ENCODE measurements around the gene DPP10.

DPP10 gene

GRCh38 chr2:115162494-115163293 is 720.3 kb downstream of the DPP10 start:
- no peak for DNase-seq

GRCh38 chr2:115163572-115163971 is 721.1 kb downstream of the DPP10 start:
- DNase-seq = no peak

DNA sequence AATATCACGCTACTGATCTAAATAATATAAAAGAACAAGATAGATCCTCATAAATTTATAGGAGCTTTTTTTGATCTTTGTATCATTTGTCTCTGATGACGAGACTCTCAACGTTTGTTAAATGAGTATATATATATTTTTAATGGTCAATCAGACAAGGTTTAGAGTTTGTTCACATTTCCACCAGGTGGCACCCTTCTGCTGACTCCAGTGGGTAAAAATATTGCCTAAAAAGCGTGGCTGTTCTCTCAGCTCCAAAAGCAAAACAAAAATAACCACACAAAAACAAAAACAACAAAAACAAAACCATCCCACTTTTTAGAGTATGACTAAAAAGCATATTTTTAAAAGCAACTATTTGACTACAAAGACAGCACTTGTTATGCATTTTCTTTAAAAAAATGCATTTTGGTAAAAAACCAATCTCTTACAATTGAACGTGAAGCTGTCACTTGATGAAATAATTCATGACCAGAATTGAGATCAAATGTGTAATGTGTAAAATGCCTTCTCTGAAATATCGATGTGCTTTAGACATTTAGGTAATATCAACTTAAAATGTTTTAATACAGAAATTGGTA is 723.2 kb downstream of the DPP10 start:
- DNase-seq = no peak

DNA sequence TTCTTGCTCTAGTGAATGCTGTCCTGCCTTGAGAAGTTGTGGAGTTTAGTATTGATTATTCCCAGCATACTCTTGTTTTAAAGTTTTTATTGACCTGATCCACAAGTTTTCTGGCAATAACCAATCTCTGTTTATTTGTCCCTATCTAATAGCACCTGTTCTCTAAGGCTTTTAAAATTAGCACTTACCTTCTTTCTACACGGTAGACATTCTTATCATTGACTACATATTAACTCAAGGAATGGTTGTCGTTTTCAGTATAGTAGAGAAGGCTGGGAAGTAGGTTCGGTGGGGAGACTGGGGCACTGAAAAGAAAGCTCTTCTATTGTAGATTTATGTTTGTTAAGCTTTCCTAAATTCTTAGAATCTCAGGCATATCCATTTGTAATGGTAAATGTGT is 726.0 kb downstream of the DPP10 start:
- DNase-seq = no peak

DNA sequence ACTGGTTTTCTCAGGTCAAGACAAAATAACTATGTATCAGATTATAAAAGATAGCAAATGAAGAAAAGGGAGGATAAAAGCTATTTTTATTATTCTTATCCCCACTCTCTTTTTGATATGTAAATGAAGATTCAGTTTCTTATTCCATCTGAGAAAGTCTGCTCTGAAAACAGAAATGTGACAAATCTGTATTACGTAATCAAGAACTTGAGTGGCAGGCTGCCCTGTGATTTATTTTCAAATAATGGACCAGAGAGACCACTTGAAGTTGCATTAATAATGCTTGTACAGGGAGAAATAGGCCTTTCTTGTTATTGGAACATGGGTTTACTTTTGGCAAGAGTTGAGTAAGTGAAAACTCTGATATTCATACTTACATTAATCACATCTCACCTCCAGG is 727.4 kb downstream of the DPP10 start:
- no peak for DNase-seq

- DNase-seq = no peak
Observed at GRCh38 chr2:115171751-115172150, 729.3 kb downstream of the DPP10 start.

GRCh38 chr2:115174651-115175050 is 732.2 kb downstream of the DPP10 start:
- DNase-seq = no peak

- no peak for DNase-seq
Observed at GRCh38 chr2:115183144-115183543, 740.7 kb downstream of the DPP10 start.

DNA sequence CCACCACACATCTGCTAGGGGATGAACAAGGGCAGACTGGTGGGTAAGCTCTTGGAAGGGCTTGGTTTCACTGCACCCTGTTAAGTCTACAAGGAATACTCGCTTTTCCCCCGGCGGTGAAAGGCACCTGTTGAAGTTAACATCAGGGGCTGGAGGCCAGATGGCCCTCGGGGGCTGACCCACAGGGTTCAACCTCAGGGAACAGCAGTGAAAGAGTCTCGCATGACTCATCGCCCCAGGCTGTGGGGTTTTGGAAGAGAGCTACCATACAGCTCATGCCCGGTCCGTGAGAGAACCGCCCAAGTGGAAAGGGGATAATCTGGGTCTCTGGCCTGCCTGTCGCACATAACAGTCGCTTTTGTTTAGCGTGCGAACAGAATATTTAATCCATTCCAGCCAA is 748.0 kb downstream of the DPP10 start:
- no peak for DNase-seq

DNA sequence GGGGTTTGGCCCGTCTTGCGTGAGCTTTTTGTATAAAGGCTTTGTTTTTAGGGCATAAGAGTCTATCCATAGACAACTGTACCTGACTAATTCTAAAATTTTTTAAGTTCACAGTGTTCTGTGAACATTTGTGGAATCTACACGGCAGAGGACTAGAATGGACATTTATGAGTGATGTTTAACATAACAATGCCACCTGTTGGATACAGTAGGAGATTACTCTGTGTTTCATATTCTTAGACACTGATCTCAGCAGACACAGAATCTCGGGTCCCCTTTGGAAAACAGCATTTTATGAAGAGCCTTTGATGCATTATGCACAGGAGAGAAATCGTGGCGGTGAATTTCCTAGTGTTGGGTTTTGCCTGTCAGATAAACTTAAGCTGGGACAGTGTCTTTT is 752.2 kb downstream of the DPP10 start:
- no peak for DNase-seq

DNA sequence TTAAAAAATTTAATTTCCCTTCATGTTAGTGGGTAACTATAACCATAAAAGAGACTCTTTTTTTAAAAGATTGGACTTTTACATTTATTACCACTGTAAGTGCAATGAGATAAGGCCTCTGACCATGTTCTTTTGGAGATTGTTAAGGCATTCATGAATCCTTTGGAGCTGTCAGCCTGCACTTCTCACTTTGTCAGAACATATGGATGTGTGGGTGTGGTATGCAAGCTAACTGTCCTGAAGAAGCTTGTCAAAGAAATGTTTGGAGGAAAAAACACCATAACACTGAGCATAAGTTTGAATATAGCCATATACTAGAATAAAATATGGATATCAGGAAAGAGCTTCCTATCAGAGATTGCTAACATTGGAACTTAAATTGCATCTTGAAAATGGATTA is 754.1 kb downstream of the DPP10 start:
- no peak for DNase-seq

GRCh38 chr2:115199966-115200365 is 757.5 kb downstream of the DPP10 start:
- no peak for DNase-seq

- DNase-seq = no peak
Observed at GRCh38 chr2:115201386-115201785, 758.9 kb downstream of the DPP10 start.

- no peak for DNase-seq
Observed at GRCh38 chr2:115208493-115209164, 766.2 kb downstream of the DPP10 start.

- DNase-seq = no peak
Observed at GRCh38 chr2:115214050-115214449, 771.6 kb downstream of the DPP10 start.

DNA sequence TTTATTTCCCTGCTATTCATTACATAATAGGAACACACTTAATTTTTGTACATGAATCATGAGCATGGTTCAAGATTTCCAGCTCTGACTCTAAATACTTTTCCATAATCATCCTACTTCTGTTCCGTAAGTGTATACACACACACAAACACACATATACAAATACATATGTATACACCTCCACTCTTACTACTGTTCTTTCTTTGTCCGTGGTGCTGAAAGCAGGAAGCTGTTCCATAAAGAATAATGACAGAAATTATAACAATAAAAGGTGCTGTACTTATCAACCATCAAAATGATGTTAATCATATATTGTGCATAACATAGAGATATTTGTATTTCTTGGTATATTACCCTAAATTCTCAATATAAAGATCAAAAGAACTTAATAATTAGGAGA is 776.9 kb downstream of the DPP10 start:
- no peak for DNase-seq

DNA sequence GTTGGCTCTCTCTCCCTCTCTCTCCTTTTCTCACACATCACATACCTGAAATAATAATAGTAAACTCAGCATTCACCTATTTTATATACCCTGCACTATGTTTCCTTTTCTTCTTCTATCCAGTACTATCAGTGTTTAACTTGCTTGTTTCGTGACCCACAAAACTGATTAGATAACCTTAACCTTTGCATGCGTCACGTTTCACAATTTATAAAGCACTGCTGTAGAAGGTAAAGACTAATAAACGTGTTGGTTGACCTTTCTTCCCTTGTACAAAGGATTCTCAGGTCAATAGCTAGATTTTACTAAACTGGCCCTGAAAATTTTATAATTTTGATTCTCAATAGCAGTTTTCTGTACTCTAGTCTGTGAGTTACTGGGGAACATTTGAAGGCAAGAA is 791.7 kb downstream of the DPP10 start:
- DNase-seq = no peak

DNA sequence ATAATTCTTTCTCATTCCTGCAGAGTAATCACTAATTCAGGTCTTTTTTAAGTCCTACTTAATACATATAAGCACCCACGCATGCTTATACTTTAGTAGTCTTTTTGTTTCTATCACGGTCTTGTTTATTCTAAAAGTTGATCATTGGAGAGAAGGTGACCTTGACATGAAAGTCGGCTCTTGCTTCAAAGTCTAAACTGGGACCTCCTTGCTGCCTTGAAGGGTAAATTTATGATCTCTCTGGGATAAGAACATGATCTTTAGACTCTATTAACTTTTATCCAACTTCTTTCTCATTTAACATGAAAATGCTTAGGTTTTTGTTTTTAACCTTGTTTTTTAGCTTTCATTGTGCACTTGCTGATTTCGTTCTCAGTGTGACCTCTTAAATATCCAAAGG is 792.3 kb downstream of the DPP10 start:
- DNase-seq = no peak

DNA sequence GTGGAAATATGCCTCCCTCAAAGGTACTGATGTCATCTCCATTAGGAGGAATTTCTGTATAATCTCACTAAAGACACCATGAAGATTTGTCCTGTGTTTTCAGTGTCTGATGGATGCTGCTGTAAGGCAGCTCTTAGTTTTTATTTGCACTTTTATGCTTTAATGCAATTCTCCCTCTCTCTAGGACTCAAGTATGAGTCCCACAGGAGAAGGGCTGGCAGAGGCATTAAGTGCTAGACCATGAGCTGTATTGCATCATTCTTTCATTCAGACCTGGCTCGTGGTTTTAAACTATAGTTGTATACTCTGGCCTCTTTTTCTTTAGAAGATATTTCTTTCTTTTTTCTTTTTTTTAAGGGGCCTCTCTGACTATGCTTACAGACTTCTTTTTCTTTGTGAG is 805.6 kb downstream of the DPP10 start:
- DNase-seq = no peak

DNA sequence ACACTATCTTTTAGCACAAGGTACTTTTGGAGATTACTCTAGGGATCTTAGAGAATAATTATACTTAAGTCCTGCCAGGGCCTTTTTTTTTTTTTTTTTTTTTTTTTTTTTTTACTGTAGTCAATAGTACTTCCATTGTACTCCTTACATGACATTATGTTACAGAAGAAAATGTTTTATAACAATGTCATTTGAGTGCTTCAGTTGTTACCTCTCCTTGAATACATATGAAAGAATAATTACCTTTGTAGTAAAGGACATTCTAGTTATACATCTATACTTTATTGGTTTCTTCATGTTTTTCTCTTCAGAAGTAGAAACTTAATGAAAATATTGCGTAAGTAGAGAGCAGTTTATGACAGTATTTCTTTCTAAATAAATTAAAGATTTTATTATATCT is 834.9 kb downstream of the DPP10 start:
- DNase-seq = no peak

DNA sequence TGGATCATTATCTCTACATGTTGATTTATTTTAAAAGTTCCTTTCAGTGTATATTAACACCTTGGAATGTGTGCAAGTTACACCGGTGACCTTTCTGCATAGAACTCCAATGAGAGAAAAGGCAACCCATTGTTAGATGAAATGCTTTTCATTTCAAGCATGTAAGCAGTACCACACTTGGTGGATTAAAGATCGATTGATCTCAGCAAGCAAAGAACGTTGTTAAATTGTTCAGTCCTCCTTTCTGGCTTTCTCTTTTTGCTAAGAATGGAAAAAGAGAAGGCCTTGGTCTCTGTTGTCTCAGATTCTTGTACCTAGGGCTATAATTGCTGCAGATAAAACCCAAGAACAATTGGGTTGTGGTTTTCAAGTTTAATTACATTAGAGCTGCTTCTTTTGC is 843.0 kb downstream of the DPP10 start:
- no peak for DNase-seq

GRCh38 chr2:115290478-115290877 is 848.0 kb downstream of the DPP10 start:
- DNase-seq = no peak

- no peak for DNase-seq
Observed at GRCh38 chr2:115292742-115293141, 850.3 kb downstream of the DPP10 start.

- DNase-seq = no peak
Observed at GRCh38 chr2:115294999-115295398, 852.6 kb downstream of the DPP10 start.
